Left lobe of liver (tissue), 2 donors: ENCODE data around the gene CCDC197. TPM values are rescaled to one million over a fixed set of nuclear protein-coding genes. Genes with fewer than 3 reads are reported as not detected.

Source experiments
- ATAC-seq: fragments of 200-7000 bp; cut with Tn5 transposase; one replicate; pipeline ENCODE4 v1.9.1; 2020; ENCODE audit warnings: mild to moderate bottlenecking, moderate library complexity
- DNase-seq: peaks from one replicate; pipeline ENCODE4 v3.0.0-alpha.2; 2020; ENCODE audit warnings: low spot score
- total RNA-seq: library from RNA; stranded (reverse); gene quantifications from one replicate; pipeline ENCODE4 v1.2.1, GENCODE V29; 2021
- donor health status: DM: no; HTN: no; CAD: no; lungs with moderate emphysema.
- donor health status: DM: no; HTN: yes; CAD: no.

CCDC197 gene
- total RNA-seq, 1 donor from 2014 or later: not detected

DNA sequence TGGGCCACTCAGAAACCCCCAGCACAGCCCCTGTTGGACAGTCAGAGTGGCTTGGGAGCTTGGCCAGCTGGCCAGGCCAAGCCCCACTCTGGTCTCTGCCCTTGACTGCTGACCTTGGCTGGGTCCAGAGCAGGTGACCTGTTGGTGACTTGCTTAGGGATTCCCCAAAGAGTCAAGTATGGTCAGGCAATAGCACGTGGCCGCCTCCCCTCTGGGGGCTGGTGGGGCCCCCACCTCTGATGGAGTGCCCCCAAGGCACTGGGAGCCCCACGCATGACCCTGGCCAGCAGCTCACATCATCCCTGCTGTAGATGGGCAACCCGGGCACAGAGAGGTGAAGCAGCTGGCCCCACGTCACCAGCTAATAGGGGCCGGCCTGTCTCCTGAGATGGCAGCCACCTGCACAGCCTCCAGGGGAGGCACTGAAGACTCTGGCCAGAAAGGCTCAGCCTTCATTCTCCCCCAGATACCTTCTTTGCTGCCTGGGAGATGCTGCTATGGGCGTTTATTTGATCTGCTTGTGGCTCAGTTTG is 1.8 kb downstream of the CCDC197 start:
- DNase-seq (no peak), ATAC-seq (no peak)

DNA sequence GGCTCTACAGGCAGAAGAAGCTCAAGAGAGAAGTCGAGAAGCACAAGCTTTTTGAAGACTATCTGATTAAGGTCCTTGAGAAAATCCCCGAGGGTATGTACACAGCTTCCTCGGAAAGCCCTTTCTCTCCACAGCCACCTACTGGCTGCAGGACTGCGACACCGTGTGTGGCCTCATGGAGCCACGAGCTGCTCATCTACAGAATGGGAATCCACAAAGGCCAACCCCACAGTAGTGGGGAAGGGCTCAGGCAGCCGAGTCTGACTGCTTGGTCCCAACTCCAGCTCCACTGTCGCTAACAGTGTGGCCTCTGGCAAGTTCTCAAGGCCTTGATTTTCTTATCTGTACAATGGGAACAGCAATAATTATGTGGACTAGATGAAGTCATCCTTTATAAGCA is 2.5 kb downstream of the CCDC197 start:
- DNase-seq (no peak), ATAC-seq (no peak)

DNA sequence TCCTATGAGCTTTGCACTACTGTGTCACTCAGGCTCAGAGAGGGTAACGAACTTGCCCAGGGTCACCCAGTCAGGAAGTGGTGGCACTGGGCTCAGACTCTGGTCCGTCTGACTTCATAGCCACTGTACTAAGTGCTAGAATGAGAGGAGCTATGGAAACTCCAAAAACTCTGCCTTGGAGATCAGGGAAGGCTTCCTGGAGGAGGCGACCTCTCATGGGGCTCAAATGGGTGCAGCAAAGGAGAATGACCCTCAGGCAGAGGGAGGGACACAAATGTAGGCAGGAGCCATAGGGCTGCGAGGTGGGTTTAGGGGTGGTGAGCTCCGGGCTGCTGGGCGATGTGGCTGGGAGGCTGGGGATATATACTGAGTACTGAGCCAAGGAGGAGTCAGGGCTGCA is 3.2 kb downstream of the CCDC197 start:
- ATAC-seq (no peak), DNase-seq (no peak)

DNA sequence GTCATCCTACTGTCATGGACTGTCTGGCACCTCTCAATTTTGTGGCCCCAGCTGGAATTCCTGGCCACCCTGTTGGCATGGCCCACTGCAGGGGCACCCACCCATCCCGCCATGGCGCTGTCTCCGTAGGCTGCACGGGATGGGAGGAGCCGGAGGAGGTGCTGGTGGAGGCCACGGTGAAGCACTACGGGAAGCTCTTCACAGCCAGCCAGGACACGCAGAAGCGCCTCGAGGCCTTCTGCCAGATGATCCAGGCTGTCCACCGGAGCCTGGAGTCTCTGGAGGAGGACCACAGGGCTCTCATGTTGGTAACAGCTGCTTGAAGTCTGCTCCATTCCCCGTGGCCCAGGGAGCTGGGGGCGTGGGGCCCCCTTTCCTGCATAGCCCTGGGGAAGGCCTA is 3.9 kb downstream of the CCDC197 start:
- ATAC-seq: no peak
- DNase-seq: no peak

DNA sequence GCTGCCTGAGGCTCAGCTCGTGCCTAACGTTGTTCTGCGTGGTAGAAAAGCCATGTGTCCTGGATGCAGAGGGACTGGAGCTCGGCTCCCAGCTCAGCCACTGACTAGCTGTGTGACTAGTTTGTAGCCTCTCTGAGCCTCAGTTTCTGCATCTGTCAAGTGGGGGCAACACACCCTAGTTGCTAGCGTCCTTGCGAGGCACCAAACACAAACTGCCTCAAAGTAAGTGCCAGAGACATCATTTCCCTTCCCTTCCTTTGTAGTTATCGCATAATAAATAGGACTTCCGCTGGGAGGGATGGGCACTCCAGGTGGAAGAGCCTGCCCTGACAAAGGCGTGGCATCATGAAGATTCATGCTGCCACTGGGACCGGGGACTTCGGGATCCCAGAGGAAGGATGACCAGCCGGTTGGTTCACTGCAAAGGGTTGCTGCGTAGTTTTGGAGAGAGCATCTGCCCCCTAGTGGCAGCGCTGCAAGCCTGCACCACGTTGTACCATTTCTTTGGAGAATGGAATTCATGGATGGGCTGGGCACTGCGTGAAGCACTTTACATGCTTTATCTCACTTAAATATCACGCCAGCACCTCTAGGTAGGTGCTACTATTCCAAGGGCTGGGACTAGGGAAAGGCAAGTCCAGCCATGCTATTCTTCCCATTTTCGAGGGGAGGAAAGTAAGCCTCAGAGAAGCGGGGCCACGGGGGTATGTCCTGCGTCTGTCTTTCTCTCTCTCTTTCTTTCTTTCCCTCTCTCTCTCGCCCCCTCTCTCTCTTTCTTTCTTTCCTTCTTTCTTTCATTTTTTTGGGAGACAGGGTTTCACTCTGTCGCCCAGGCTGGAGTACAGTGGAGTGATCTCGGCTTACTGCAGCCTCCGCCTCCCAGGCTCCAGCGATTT is 4.6 kb downstream of the CCDC197 start:
- DNase-seq (peak; percentile 49), ATAC-seq (peak; percentile 94)

DNA sequence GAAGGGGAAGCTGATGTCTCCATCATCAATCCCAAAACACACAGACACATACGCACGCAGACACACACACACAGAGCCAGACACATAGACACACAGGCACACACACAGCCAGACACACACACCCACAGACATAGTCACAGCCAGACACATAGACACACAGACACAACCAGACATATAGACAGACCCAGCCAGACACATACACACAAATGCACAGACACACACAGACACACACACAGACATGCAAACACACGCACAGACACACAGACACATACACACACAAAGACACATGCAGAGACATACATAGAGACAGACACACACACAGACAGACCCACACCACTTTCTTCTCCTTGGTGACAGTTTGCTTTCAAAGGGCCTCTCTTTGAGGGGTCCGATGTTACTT is 6.3 kb downstream of the CCDC197 start:
- no peak for ATAC-seq

DNA sequence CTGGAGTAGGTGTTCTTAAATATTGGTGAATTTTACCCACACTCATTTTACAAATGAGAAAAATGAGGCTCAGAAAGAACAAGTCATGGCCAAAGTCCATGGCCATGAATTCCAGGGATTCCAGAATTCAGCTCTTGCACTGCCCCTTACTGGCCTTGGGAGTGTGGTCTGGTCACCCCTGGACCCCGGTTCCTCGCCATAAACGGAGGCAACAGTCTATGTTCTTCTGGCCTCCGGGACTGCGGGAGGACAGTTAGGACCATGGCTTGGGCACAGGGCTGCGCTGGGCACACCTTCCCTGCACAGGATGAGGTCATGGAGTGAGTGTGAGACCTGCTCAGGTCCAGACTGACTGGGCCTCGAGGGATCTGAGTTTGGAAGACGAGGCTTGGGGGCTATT is 6.9 kb downstream of the CCDC197 start:
- ATAC-seq (no peak), DNase-seq (no peak)

More for the DNA sequence above, 6.3 kb downstream of the CCDC197 start:
- DNase-seq: no peak

DNA sequence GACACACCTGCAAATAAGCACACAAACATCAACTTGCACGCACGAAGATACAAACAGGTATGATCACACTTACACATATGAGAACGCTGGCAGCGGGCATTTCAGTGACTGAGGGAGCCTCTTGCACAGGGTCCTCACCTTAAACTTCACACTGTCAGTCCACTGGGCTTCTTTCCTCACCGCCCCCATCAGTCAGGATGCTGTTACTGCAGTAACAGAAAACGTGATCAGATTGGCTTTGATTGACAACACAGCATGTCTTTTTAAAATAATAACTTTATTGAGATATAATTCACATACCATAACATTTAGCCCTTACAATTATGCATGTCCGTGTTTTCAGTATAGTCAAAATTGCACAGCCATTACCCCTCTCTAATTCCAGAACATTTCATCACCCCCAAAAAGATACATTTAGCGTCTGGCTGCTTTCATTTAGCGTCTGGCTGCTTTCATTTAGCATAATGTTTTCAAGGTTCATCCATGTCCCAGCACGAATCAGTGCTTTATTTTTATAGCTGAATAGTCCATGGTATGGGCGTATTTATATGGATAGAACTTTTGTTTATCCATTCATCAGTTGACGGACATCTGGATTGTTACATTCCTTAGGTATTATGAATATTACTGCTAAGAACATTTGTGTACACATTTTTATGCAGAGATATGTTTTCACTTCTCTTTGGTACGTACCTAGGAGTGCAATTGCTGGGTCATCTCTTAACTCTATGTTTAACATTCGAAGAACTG is 8.4 kb downstream of the CCDC197 start:
- no peak for DNase-seq

DNA sequence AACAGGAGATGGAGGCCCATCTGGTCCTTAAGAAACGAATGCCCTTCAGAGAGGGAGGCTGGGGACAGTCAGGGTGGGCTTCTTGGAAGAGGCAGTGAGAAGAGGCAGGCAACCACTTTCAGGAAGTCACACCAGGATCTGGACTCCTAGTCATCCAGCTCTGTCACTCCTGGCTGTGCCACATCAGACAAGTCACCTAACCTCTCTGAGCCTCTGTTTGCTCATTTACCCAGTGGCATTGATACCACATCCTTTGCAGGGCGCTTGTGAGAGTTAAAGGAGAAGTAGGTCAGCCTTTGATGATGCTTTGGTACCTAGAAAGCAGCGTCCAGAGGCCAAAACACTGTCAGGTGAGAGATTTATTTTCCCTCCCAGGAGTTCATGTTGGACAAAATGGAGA is 11.1 kb downstream of the CCDC197 start:
- no peak for ATAC-seq
- DNase-seq: no peak

More for the DNA sequence above, 8.4 kb downstream of the CCDC197 start:
- no peak for ATAC-seq

DNA sequence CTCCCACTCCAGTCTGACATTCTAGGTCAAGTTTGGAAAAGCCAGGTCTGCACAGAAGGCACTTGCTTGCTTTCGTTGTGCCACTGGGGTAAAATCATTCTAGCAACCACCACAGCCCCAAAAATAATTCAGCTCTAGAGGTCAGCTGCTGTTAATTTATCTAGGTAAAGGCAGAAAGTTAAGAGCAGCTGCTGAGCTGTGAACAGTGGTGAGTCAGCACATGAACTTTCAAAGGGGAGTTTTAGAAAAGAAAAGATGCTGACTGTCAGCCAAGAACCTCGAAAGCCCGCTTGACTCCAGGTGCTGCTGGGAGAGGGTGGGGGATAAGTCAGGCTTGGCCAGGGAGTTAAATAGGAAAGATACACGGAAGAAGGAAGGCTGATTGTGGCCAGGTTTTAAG is 12.7 kb downstream of the CCDC197 start:
- ATAC-seq (no peak), DNase-seq (no peak)

DNA sequence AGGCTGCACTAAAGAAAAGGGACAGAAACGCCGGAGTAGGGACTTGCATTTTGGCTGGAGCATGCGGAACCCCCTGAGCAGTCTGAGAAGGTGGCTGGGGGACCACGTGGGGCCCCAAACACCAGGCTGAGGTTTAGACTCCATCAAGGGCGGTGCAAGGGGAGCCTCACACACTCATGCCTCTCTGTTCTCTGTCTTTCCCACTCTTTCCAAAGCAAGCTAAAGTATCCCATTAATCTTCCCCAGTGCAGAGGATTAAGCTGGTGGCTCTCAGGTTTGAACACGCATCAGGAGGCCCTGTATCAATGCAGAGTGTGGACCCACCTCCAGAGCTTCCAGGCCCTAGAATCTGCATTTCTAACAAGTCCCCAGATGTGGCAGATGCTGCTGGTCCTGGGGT is 13.5 kb downstream of the CCDC197 start:
- DNase-seq: no peak
- ATAC-seq: no peak

DNA sequence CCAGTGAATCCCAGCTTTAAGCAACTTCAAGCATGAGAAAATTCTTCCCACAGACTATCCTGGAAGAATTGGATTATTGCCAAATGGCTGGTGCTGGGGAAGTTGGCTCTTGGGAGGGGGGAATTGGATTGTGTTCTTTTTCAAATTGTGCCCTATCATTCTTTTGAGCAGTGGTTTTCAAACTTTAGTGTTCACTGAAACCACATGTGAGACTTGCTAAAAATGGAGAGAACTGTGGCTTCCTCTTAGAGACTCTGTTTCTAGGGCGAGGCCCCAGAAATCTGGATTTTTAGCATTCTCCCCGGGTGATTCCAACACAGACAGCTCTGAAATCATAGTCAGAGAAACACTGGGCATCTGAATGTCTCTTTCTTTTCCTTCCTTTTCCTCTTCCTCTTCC is 14.7 kb downstream of the CCDC197 start:
- DNase-seq: no peak

DNA sequence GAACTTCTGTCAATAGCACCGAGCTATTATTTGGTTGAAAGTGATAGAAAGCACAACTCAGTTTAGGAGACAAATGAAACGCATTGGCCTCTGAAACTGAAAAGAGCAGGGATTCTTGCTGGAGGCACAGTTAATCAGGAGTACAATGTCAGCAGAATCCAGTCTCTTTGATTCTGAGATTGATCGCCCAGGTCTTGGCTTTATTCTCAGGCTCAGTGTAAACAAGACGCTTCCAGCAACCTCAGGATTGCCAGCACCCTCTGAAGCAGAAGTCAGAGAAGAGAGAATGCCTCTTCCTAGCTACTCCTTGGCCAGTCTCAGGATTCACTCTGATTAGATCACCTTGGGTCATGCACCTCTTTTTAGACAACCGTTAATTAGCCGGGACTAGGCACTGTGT is 17.3 kb downstream of the CCDC197 start:
- peak; percentile 64 for ATAC-seq
- DNase-seq: no peak

More for the DNA sequence above, 14.7 kb downstream of the CCDC197 start:
- ATAC-seq: no peak

DNA sequence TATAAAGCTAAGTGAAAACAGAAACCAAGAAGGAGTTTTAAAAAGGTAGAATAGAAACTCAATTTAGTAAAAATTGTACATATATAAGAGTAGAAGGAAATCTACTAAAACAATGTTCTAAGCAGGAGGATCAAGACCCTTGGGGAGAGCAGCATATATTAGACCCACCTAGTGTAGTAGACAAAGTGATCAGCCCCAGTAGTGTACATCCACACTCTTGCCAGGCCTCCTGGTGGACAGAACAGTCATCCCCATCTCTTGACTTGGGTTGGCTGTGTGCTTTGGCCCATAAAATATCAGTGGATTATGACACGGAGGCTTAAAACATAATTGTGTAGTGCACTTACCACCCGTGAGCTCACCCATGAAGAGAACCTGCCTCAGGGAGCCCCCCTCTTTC is 18.1 kb downstream of the CCDC197 start:
- no peak for DNase-seq
- ATAC-seq: no peak

DNA sequence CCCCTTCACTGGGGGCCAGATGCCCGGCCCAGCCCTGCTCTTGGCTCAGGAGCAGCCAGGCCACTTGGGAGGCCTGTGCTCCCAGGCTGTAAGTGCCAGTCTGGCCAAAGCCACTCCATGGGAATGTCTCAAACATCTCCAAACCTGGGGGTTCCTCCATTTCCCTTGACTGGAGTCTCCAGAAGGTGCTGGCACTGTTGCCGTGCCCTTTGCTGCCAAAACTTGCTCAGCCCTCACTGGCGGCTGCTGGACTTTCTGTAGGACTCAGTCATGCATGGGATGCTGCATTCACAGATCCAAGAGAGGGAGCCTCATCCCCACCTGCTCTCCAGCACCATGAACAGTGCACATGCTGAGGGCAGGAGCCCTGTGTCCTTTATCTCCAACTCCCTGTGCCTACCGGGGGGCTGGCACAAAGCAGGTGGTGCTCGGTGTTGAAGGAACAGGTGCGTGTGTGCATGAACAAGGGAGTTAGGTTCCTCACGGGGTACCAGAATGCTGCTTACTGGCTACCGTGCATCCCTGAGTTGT is 19.4 kb downstream of the CCDC197 start:
- DNase-seq (no peak), ATAC-seq (no peak)

DNA sequence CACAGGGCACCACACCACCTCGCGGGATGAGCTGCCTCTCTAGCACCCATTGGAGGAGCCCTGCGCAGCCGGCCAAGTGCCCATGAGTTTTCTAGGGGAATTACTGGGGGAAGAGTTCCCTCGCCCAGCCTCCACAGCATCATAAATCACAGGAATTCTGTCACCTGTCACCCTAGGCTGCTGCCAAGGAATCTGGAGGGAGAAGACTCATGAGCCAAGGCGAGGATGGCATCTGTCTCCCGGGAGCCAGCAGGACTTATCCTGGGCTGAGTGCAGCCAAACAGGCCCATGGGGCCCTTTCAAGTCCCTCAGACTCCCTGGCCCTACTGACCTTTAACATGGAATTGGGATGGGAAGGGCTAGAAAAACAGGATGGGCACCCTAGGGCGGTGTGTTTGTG is 21.2 kb downstream of the CCDC197 start:
- ATAC-seq (no peak), DNase-seq (no peak)

DNA sequence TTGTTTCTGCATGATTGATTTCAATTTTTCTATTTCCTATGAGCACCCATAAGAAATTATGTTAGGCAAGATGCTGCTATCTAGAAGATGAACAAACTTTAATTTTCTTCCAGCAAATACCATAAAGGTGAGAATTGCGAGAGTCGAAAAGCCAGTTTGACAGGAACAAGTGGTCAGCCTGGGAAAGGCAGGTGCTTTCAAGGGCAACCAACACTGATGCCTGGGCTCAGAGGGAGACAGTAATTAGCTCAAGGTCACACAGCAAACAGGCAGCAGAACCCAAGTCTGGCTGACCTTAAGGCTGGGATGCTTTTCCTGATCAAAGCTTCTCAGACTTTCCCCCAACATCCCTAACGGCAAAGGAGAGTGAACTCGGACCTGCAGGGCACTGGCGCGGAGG is 22.2 kb downstream of the CCDC197 start:
- DNase-seq (no peak), ATAC-seq (no peak)

DNA sequence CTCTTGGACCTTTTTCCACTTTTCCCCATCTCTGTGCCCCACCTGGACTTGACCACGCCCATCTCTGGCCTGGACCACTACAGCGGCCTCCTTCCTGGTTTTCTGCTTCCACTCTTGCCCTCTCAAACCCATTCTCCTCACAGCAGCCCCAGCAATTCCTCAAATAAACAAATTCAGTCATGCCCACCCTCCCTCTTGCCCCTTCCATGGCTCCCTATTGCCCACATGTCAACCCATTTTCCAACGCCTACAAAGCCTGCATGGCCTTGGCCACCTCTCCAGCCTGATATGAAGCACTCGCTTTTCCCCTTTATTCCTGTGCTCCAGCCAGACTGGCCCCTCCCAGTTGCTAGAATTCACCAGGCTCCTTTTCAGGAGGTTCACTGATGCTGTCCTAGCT is 23.2 kb downstream of the CCDC197 start:
- ATAC-seq: no peak
- no peak for DNase-seq

DNA sequence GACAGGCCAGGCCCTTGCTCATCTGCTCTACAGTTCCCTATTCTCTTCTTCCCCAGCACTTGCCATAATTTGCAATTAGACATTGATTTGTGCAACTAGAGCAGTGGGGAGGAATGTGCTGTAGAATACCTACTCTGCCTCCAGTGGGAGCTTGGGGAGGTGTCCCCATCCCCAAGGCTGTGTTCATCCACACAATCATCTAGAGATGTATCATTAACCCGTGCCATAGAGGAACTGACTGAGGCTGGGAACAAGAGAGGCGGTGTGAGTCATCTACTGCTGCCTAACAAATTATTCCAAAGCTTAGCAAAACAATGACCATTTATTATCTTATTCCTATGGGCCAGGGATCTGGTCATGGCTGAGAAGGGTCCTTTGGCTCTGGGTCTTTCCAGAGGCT is 23.9 kb downstream of the CCDC197 start:
- DNase-seq: no peak
- no peak for ATAC-seq

DNA sequence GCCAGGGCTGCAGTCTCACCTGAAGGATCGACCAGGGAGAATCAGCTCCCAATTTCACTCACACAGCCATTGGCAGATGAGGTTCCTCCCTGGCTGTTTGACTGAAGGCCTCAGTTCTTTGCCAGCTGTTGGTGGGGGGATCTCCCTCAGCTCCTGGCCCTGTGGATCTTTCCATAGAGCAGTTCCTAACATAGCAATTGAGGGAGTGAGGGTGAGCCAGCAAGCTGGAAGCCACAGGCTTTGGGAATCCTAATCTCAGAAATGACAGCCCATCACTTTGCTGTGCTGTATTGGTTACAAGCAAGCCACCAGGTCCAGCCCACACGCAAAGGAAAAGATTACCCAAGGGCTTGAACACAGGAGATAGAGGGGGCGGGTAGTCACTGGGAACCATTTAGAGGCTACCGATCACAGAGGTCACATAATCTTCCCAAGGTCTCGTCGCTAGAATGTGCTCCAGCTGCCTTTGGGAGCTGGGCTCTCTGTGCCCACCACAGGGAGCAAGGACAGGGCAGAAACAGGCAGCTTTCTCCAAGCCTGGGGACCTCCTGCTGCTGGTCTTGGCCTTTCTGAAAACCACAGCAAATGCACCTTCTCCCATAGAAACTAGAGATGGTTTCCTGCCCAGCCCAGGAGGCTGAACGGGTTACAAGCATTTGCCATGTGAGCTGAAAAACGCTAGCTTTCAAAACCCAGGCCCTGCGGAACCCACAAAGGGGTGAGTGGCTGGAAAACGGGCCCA is 24.5 kb downstream of the CCDC197 start:
- no peak for ATAC-seq
- no peak for DNase-seq
